GM12878 (cell line): ENCODE measurements around the gene PTAFR. TPM values are rescaled to one million over a fixed set of nuclear protein-coding genes. Genes with fewer than 3 reads are reported as not detected.

Experiments
- BCL11A ChIP-seq: IDR thresholded peaks from 2 replicates; pipeline ENCODE4 v1.6.1; 2011; ENCODE audit warnings: low read depth, low read length
- CHD2 ChIP-seq: IDR thresholded peaks from 2 replicates; pipeline ENCODE4 v1.6.1; 2011; ENCODE audit warnings: low read depth, low read length, improper control_type of control experiment, borderline replicate concordance
- EGR1 ChIP-seq, 2 experiments: IDR thresholded peaks; 1 replicate in 1 of 2; 2 replicates in 1 of 2; pipeline ENCODE4 v1.6.1; 2011 to 2012; ENCODE audit warnings: low read depth in 2 of 2, low read length in 2 of 2, borderline replicate concordance in 1 of 2, mild to moderate bottlenecking in 1 of 2, moderate library complexity in 1 of 2
- GATAD2B ChIP-seq: fragments of 450-650 bp; conservative IDR thresholded peaks from 2 replicates; pipeline ENCODE4 v1.6.1; 2017; ENCODE audit warnings: low read depth, mild to moderate bottlenecking, moderate library complexity
- IKZF2 ChIP-seq, 2 experiments: fragments of 450-650 bp; IDR thresholded peaks; 2 replicates each; pipeline ENCODE4 v1.6.1; 2017; ENCODE audit warnings: mild to moderate bottlenecking in 2 of 2, moderate library complexity in 2 of 2
- JUNB ChIP-seq: IDR thresholded peaks from 2 replicates; pipeline ENCODE4 v1.6.1; 2016; ENCODE audit warnings: antibody characterized with exemption, mild to moderate bottlenecking
- KDM1A ChIP-seq: fragments of 200-600 bp; sonication (generic); IDR thresholded peaks from 2 replicates; pipeline ENCODE4 v1.6.1; 2016; ENCODE audit warnings: borderline replicate concordance
- MEF2B ChIP-seq: fragments of 450-650 bp; IDR thresholded peaks from 2 replicates; pipeline ENCODE4 v1.6.1; 2018; ENCODE audit warnings: mild to moderate bottlenecking, moderate library complexity; ENCODE audit not compliant: partially characterized antibody, poor library complexity, severe bottlenecking
- NFXL1 ChIP-seq: fragments of 450-650 bp; IDR thresholded peaks from 2 replicates; pipeline ENCODE4 v1.6.1; 2017; ENCODE audit warnings: antibody characterized with exemption, mild to moderate bottlenecking, borderline replicate concordance
- POLR2AphosphoS2 ChIP-seq: IDR thresholded peaks from 2 replicates; pipeline ENCODE4 v1.6.1; 2011; ENCODE audit warnings: low read depth, mild to moderate bottlenecking, low read length, improper control_type of control experiment, moderate library complexity
- RB1 ChIP-seq: fragments of 450-650 bp; formaldehyde crosslinking; IDR thresholded peaks from 2 replicates; pipeline ENCODE4 v1.6.1; 2017; ENCODE audit warnings: mild to moderate bottlenecking, borderline replicate concordance
- SMAD1 ChIP-seq: fragments of 450-650 bp; IDR thresholded peaks from 2 replicates; pipeline ENCODE4 v1.6.1; 2018; ENCODE audit warnings: mild to moderate bottlenecking, low read depth; ENCODE audit not compliant: partially characterized antibody
- YY1 ChIP-seq: IDR thresholded peaks from 2 replicates; pipeline ENCODE4 v1.6.1; 2011; ENCODE audit warnings: low read depth, mild to moderate bottlenecking, low read length
- polyA plus RNA-seq, 11 experiments: library from polyadenylated mRNA; depleted of rRNA in 4 of 11; unstranded in 6 of 11; stranded (reverse) in 5 of 11; fragments of >200 nt; fragmentation: Nextera tagmentation in 4 of 11; fragmentation: Illumina TruSeq in 1 of 11; extraction: Ambion mirVana in 4 of 11; extraction: Trizol in 1 of 11; gene quantifications; 1 replicate in 1 of 11; 2 replicates in 10 of 11; pipeline versions ENCODE4 v1.2.1 to v1.2.3, GENCODE V29; 2011 to 2016; ENCODE audit warnings: inconsistent platforms in 2 of 11, missing spikeins in 2 of 11, low read depth in 1 of 11
- total RNA-seq, 4 experiments: library from RNA; depleted of rRNA in 3 of 4; stranded (reverse); fragments of >200 nt in 3 of 4; fragmentation: Illumina TruSeq in 1 of 4; extraction: Trizol in 1 of 4; gene quantifications; 2 replicates each; pipeline versions ENCODE4 v1.2.1 to v1.2.3, GENCODE V29; 2013 to 2021
- TF ChIP-seq, protein P1 (sequence below): fragments of 450-650 bp; formaldehyde crosslinking; IDR thresholded peaks from 2 replicates; pipeline ENCODE4 v1.4.0; 2020; ENCODE audit warnings: mild to moderate bottlenecking, moderate library complexity
- TF ChIP-seq, protein P2 (sequence below): fragments of 150-350 bp; IDR thresholded peaks from 2 replicates; pipeline ENCODE4 v1.6.1; 2014; ENCODE audit warnings: mild to moderate bottlenecking, low read depth, low read length
- TF ChIP-seq, protein P3 (sequence below): fragments of 450-650 bp; IDR thresholded peaks from 2 replicates; pipeline ENCODE4 v1.6.1; 2018; ENCODE audit warnings: borderline replicate concordance, mild to moderate bottlenecking; ENCODE audit not compliant: partially characterized antibody
- TF ChIP-seq, protein P4 (sequence below): IDR thresholded peaks from 2 replicates; pipeline ENCODE4 v1.6.1; 2012; ENCODE audit warnings: improper control_type of control experiment, low read depth, low read length; ENCODE audit not compliant: insufficient replicate concordance

The PTAFR gene
- total and polyA plus RNA-seq, 10 of the 15 experiments (the other 5 are each of a cell fraction or from before 2014, with no cell fraction given): 17.5 to 251 (median 27.7) TPM

DNA sequence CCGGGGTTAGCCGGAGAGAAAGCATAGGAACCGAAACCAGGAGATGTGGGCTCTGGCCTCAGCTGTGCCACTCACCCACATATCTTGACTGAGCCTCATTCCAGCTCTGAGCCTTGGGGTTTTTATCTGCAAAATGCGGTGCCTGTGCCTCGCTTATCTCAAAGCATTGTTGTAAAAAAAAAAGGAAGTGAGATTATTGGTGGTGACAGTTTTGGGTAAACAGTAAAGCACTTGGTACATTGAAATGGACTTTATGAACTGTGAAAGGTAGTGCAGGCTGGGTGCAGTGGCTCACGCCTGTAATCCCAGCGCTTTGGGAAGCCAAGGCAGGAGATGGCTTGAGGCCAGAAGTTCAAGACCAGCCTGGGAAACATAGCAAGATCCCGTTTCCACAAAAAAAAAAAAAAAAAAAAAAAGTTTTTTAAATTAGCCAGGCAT is 3.8 kb downstream of the PTAFR start (continued):
- TF ChIP-seq POLR2AphosphoS2 (no peak), JUNB (peak; percentile 72), EGR1 (IDR thresholded peaks at IDR 0.05; ENCODE audit: borderline replicate concordance in 1 of 2, low read depth in 2 of 2, low read length in 2 of 2) (peak in 1 of 2 experiments; percentile 68; a peak in 1 of 3 replicates), KDM1A (no peak), GATAD2B (peak; percentile 84), SMAD1 (peak; percentile 75), NFXL1 (no peak), RB1 (no peak; the same call in 1 of the 2 replicates), IKZF2 (IDR thresholded peaks at IDR 0.05) (peak; percentile 99), MEF2B (peak; percentile 66), YY1 (0 out of 2 replicates have a peak, but pooled peaks have one; percentile 8), CHD2 (peak; percentile 77; the same call in 1 of the 2 replicates), BCL11A (peak; percentile 93)
- TF ChIP-seq, protein P1, sequence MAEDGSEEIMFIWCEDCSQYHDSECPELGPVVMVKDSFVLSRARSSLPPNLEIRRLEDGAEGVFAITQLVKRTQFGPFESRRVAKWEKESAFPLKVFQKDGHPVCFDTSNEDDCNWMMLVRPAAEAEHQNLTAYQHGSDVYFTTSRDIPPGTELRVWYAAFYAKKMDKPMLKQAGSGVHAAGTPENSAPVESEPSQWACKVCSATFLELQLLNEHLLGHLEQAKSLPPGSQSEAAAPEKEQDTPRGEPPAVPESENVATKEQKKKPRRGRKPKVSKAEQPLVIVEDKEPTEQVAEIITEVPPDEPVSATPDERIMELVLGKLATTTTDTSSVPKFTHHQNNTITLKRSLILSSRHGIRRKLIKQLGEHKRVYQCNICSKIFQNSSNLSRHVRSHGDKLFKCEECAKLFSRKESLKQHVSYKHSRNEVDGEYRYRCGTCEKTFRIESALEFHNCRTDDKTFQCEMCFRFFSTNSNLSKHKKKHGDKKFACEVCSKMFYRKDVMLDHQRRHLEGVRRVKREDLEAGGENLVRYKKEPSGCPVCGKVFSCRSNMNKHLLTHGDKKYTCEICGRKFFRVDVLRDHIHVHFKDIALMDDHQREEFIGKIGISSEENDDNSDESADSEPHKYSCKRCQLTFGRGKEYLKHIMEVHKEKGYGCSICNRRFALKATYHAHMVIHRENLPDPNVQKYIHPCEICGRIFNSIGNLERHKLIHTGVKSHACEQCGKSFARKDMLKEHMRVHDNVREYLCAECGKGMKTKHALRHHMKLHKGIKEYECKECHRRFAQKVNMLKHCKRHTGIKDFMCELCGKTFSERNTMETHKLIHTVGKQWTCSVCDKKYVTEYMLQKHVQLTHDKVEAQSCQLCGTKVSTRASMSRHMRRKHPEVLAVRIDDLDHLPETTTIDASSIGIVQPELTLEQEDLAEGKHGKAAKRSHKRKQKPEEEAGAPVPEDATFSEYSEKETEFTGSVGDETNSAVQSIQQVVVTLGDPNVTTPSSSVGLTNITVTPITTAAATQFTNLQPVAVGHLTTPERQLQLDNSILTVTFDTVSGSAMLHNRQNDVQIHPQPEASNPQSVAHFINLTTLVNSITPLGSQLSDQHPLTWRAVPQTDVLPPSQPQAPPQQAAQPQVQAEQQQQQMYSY (CRISPR knock-in tag): no peak
- TF ChIP-seq, protein P2, sequence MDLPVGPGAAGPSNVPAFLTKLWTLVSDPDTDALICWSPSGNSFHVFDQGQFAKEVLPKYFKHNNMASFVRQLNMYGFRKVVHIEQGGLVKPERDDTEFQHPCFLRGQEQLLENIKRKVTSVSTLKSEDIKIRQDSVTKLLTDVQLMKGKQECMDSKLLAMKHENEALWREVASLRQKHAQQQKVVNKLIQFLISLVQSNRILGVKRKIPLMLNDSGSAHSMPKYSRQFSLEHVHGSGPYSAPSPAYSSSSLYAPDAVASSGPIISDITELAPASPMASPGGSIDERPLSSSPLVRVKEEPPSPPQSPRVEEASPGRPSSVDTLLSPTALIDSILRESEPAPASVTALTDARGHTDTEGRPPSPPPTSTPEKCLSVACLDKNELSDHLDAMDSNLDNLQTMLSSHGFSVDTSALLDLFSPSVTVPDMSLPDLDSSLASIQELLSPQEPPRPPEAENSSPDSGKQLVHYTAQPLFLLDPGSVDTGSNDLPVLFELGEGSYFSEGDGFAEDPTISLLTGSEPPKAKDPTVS: no peak
- TF ChIP-seq, protein P3, sequence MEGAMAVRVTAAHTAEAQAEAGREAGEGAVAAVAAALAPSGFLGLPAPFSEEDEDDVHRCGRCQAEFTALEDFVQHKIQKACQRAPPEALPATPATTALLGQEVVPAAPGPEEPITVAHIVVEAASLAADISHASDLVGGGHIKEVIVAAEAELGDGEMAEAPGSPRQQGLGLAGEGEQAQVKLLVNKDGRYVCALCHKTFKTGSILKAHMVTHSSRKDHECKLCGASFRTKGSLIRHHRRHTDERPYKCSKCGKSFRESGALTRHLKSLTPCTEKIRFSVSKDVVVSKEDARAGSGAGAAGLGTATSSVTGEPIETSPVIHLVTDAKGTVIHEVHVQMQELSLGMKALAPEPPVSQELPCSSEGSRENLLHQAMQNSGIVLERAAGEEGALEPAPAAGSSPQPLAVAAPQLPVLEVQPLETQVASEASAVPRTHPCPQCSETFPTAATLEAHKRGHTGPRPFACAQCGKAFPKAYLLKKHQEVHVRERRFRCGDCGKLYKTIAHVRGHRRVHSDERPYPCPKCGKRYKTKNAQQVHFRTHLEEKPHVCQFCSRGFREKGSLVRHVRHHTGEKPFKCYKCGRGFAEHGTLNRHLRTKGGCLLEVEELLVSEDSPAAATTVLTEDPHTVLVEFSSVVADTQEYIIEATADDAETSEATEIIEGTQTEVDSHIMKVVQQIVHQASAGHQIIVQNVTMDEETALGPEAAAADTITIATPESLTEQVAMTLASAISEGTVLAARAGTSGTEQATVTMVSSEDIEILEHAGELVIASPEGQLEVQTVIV: no peak
- TF ChIP-seq, protein P4, sequence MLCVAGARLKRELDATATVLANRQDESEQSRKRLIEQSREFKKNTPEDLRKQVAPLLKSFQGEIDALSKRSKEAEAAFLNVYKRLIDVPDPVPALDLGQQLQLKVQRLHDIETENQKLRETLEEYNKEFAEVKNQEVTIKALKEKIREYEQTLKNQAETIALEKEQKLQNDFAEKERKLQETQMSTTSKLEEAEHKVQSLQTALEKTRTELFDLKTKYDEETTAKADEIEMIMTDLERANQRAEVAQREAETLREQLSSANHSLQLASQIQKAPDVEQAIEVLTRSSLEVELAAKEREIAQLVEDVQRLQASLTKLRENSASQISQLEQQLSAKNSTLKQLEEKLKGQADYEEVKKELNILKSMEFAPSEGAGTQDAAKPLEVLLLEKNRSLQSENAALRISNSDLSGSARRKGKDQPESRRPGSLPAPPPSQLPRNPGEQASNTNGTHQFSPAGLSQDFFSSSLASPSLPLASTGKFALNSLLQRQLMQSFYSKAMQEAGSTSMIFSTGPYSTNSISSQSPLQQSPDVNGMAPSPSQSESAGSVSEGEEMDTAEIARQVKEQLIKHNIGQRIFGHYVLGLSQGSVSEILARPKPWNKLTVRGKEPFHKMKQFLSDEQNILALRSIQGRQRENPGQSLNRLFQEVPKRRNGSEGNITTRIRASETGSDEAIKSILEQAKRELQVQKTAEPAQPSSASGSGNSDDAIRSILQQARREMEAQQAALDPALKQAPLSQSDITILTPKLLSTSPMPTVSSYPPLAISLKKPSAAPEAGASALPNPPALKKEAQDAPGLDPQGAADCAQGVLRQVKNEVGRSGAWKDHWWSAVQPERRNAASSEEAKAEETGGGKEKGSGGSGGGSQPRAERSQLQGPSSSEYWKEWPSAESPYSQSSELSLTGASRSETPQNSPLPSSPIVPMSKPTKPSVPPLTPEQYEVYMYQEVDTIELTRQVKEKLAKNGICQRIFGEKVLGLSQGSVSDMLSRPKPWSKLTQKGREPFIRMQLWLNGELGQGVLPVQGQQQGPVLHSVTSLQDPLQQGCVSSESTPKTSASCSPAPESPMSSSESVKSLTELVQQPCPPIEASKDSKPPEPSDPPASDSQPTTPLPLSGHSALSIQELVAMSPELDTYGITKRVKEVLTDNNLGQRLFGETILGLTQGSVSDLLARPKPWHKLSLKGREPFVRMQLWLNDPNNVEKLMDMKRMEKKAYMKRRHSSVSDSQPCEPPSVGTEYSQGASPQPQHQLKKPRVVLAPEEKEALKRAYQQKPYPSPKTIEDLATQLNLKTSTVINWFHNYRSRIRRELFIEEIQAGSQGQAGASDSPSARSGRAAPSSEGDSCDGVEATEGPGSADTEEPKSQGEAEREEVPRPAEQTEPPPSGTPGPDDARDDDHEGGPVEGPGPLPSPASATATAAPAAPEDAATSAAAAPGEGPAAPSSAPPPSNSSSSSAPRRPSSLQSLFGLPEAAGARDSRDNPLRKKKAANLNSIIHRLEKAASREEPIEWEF: peak; percentile 85
